NCI-H2171 treated with DMSO at 0.1 percent for 48 hours (cell line): Measurements from ENCODE around the gene RC3H2.
"Not testable (repeated sequence)": the region's sequence is repeated elsewhere in the genome, so short reads cannot be mapped to it uniquely, and the experiment has no call there.

Experiments used
- DNase-seq: peaks from one replicate; lab custom pipeline; 2025; lab: John Stamatoyannopoulos, UW

The RC3H2 gene

GRCh38 chr9:122929796-122930354, 24.7 kb upstream of the RC3H2 start:
- DNase-seq: no peak

- no peak for DNase-seq
Observed at GRCh38 chr9:122923947-122924346, 18.8 kb upstream of the RC3H2 start.

- DNase-seq: no peak
Observed at GRCh38 chr9:122922713-122923112, 17.6 kb upstream of the RC3H2 start.

- DNase-seq: no peak
Observed at GRCh38 chr9:122918310-122918709, 13.2 kb upstream of the RC3H2 start.

DNA sequence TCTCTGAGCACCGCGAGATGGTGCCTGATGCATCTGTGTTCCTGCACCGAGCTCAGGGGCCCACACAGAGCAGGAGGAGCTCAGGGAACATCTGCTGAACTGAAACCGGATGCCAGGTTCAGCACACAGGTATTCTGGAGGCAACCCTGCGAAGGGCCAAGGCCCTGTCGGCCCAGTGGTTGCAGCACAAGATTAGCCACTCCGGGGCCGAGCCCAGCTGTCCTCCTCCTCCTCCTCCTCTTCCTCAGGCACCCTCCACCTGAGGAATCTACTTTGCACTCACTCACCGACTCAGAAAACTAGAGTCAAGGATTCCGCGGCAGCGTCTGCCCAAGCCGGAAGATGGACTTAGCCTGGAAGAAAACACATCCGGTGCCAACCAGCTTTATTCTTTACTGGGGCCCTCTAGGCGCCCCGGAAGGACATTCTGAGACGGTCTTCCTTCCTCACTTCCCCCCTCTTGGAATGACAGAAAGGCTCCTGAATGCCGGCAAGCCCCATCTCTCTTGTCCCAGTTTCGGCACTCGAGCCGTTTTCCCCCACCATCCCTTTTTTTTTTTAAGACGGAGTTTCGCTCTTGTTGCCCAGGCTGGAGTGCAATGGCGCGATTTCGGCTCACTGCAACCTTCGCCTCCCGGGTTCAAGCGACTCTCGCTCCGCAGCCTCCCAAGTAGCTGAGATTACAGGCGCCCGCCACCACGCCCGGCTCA, 8.0 kb upstream of the RC3H2 start, which contains the start of gene ZBTB6:
ZBTB6 (minus strand) TSS at position 360 of the 710 bp plus-strand sequence. CDS start 1,251 bp downstream, outside the sequence.
- peak; percentile 96 for DNase-seq

DNA sequence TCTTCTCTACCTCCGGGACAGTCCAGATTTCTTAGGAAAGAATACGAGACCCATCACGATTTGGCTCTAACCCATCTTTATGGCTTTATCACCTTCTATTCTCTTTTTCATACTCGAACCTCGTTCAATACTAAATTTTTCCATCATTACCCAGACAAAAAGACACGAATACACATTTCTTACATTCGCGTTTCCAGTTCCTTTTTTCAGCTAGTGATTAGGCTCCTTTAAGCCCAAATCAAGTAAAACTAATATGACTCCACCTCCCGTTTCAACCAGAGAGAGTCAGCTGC, 7.5 kb upstream of the RC3H2 start:
- no peak for DNase-seq

DNA sequence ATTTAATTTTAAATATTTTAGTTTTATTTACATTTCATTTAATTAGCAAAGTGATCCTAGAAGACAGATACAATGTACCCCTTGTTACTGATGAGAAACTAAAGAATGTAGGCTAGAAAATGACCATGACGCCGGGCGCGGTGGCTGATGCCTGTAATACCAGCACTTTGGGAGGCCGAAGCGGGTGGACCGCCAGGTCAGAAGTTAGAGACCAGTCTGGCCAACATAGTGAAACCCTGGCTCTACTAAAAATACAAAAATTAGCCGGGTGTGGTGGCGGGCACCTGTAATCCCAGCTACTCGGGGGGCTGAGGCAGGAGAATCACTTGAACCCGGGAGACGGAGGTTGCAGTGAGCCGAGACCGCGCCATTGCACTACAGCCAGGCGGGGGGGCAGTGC, 963 bp upstream of the RC3H2 start:
- DNase-seq: not testable (repeated sequence)

- DNase-seq: peak; percentile 16
Observed at GRCh38 chr9:122904466-122904822, 715 bp downstream of the RC3H2 start.

DNA sequence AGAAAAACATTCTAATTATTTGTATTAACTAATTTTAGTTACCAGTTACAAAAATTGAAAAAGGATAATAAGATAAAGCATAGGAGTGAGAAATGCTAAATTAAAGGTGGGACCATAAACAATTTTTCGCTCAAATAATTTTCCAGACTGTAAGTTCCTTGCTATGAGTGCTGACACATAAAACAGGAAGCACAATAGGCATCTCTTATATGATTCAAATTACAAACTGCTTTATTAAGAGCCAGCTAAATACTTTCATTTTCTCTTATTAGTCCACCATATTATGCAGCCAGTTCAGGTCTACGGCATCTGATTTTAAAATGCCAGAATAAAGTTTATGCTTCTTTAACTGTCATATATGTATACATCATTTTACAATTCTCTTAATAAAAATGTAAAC, 4.4 kb downstream of the RC3H2 start:
- DNase-seq: no peak

GRCh38 chr9:122897969-122898368, 7.2 kb downstream of the RC3H2 start:
- no peak for DNase-seq

- DNase-seq: no peak
Observed at GRCh38 chr9:122888480-122888879, 16.7 kb downstream of the RC3H2 start.

- no peak for DNase-seq
Observed at GRCh38 chr9:122883125-122883524, 22.0 kb downstream of the RC3H2 start.

- no peak for DNase-seq
Observed at GRCh38 chr9:122879443-122879842, 25.7 kb downstream of the RC3H2 start.

DNA sequence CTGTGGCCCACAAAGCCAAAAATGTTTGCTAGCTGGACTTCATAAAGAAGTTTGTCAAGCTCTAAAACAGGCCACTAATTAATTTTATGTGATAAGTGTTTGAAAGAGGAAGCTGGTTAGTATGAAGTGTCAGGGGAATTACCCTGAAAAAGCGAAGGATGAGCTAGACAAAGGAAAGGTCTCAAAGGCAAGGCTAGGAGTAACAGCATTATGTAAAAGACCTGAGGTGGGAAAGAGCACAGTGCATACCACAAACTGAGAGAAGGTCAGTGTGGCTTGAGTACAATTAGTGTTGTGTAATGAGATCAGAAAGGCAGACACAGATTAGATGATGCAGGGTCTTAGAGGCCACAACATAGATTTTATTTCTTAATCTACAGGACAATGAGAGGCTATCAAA, 29.6 kb downstream of the RC3H2 start:
- no peak for DNase-seq

GRCh38 chr9:122867276-122867675, 37.9 kb downstream of the RC3H2 start:
- DNase-seq: not testable (repeated sequence)

DNA sequence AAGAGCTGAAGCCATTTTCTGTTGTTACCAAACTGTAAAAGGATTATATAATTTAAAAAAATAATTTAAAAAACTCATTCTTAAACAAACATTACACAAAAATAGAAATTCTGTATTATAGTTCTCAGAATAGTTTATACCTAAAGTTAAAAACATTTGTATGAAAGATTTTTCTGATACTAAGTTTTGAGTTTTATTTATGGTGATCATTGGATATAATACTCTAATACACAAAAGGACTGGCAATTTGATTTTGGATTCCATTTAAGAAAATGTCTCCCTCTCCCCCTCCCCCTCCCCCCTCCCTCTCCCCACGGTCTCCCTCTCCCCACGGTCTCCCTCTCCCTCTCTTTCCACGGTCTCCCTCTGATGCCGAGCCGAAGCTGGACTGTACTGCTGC, 39.1 kb downstream of the RC3H2 start:
- no peak for DNase-seq

- no peak for DNase-seq
Observed at GRCh38 chr9:122865300-122865699, 39.9 kb downstream of the RC3H2 start.

DNA sequence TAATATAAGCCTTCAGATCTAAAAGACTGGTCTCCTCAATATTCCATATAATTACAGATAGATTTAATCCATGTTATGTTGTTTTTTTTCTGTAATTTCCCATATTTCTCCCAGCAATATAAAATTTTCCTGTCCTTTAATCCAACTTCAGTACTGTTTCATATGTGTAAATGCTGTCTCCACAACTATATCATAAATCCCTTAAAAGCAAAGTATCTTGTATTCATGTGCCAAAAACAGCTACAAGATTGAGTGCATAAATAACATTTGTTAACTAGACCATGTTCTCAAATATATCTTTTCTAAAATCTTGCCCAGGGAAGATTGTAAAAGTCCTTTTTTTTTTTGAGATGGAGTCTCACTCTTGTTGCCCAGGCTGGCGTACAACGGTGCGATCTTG, 41.8 kb downstream of the RC3H2 start:
- no peak for DNase-seq

DNA sequence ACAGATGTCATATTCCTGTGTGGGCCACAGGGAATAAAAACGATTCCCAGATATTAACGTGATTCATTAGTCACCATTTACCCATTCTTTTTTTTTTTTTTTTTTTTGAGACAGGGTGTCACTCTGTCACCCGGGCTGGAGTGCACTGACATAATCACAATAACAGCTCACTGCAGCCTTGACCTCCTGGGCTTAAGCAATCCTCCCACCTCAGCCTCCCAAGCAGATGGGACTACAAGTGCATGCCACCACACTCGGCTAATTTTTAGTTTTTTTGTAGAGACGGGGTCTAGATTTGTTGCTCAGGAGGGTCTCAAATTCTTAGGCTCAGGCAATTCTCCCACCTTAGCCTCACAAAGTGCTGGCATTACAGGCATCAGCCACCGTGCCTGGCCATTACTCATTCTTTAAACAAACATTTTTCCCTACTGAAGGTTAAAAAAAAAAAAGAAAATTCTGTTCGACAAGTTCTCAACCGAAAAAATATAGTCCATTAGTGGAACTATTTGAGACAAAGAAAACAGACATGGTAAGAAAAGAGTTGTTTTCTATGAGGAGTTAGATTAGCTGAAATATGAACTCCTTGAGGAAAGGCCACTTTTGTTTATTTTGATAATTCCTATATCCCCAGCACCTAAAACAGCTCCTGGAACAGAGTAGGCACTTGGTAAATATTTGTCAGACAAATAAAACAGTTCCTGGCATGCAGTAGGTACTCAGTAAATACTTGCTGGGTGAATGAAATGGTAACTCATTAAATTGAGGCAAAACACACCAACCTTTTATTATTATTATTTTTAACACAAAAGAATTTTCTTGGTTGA, 44.6 kb downstream of the RC3H2 start:
- no peak for DNase-seq

- DNase-seq: no peak
Observed at GRCh38 chr9:122857815-122858214, 47.3 kb downstream of the RC3H2 start.

- DNase-seq: not testable (repeated sequence)
Observed at GRCh38 chr9:122852085-122852786, 52.9 kb downstream of the RC3H2 start.

GRCh38 chr9:122848256-122848943, 56.8 kb downstream of the RC3H2 start:
- DNase-seq: no peak
